Urothelium cell line (cell line): ENCODE measurements around the gene RLBP1.

ENCODE experiments used
- DNase-seq: peaks from one replicate; pipeline ENCODE4 v3.0.0; 2011; ENCODE audit warnings: low spot score, mixed read lengths
- FAIRE-seq: peaks from 2 replicates; lab custom pipeline; 2011; peaks lifted over from hg19 to GRCh38; lab: Jason Lieb, UNC

Gene RLBP1

GRCh38 chr15:89208256-89208655 is 13.1 kb downstream of the RLBP1 start:
- no peak for DNase-seq
- FAIRE-seq = no peak

- FAIRE-seq = peak; percentile 94
- peak; percentile 91 for DNase-seq
These were observed 14.5 kb downstream of the RLBP1 start for GRCh38 chr15:89206908-89207331.

GRCh38 chr15:89205991-89206585 is 15.3 kb downstream of the RLBP1 start:
- DNase-seq (no peak), FAIRE-seq (no peak)

- FAIRE-seq (no peak), DNase-seq (no peak)
These were observed 17.6 kb downstream of the RLBP1 start for GRCh38 chr15:89203705-89204273.

GRCh38 chr15:89201465-89202005 is 19.8 kb downstream of the RLBP1 start:
- DNase-seq (no peak), FAIRE-seq (no peak)

- FAIRE-seq (no peak), DNase-seq (no peak)
These were observed 21.2 kb downstream of the RLBP1 start for GRCh38 chr15:89200182-89200581.

GRCh38 chr15:89199746-89200145 is 21.6 kb downstream of the RLBP1 start:
- no peak for FAIRE-seq
- DNase-seq = no peak

GRCh38 chr15:89198934-89199333 is 22.4 kb downstream of the RLBP1 start:
- DNase-seq (no peak), FAIRE-seq (no peak)

GRCh38 chr15:89198196-89198595 is 23.2 kb downstream of the RLBP1 start:
- FAIRE-seq = no peak
- DNase-seq = no peak

GRCh38 chr15:89197503-89197971 is 23.8 kb downstream of the RLBP1 start:
- no peak for DNase-seq
- no peak for FAIRE-seq

GRCh38 chr15:89196994-89197393 is 24.4 kb downstream of the RLBP1 start:
- DNase-seq = peak; percentile 31
- no peak for FAIRE-seq

GRCh38 chr15:89196241-89196640 is 25.1 kb downstream of the RLBP1 start:
- DNase-seq (no peak), FAIRE-seq (no peak)

- FAIRE-seq (no peak), DNase-seq (no peak)
These were observed 25.5 kb downstream of the RLBP1 start for GRCh38 chr15:89195836-89196235.

- no peak for DNase-seq
- FAIRE-seq = no peak
These were observed 26.8 kb downstream of the RLBP1 start for GRCh38 chr15:89194608-89195007.

GRCh38 chr15:89192766-89193165 is 28.6 kb downstream of the RLBP1 start:
- FAIRE-seq = no peak
- no peak for DNase-seq

- FAIRE-seq (no peak), DNase-seq (no peak)
These were observed 29.2 kb downstream of the RLBP1 start for GRCh38 chr15:89192136-89192535.

- no peak for DNase-seq
These were observed 33.3 kb downstream of the RLBP1 start for GRCh38 chr15:89187986-89188514.

GRCh38 chr15:89187301-89187985 is 33.9 kb downstream of the RLBP1 start:
- no peak for FAIRE-seq
- no peak for DNase-seq

More at GRCh38 chr15:89187986-89188514, 33.3 kb downstream of the RLBP1 start:
- FAIRE-seq = no peak

GRCh38 chr15:89186803-89187202 is 34.6 kb downstream of the RLBP1 start:
- DNase-seq (no peak), FAIRE-seq (no peak)

- DNase-seq (no peak), FAIRE-seq (no peak)
These were observed 36.4 kb downstream of the RLBP1 start for GRCh38 chr15:89184886-89185526.

GRCh38 chr15:89184357-89184756 is 37.0 kb downstream of the RLBP1 start:
- FAIRE-seq (no peak), DNase-seq (no peak)
